GM21717 (cell line): ENCODE data around the gene TSC22D3.
"Not testable (repeated sequence)": the region's sequence is repeated elsewhere in the genome, so short reads cannot be mapped to it uniquely, and the experiment has no call there.

Experiments
- ATAC-seq: cut with Tn5 transposase; IDR thresholded peaks from one replicate; pipeline ENCODE4 v1.9.1; 2021; ENCODE audit warnings: mild to moderate bottlenecking, moderate library complexity; ENCODE audit not compliant: unreplicated experiment

The TSC22D3 gene

GRCh38 chrX:107775734-107776511 is at the start of gene TSC22D3:
TSC22D3 (minus strand) TSS chrX:107775787; CDS start chrX:107775419, 368 bp downstream.
- ATAC-seq, result peak; percentile 76

GRCh38 chrX:107823456-107823855 is 47.9 kb upstream of the TSC22D3 start:
- no peak for ATAC-seq

- no peak for ATAC-seq
Observed at GRCh38 chrX:107823042-107823441, 47.5 kb upstream of the TSC22D3 start.

- ATAC-seq, result no peak
Observed at GRCh38 chrX:107818900-107819521, 43.4 kb upstream of the TSC22D3 start.

GRCh38 chrX:107810053-107810452 is 34.5 kb upstream of the TSC22D3 start:
- not testable (repeated sequence) for ATAC-seq

- no peak for ATAC-seq
Observed at GRCh38 chrX:107805179-107805578, 29.6 kb upstream of the TSC22D3 start.

GRCh38 chrX:107804427-107804826 is 28.8 kb upstream of the TSC22D3 start:
- no peak for ATAC-seq

- ATAC-seq, result no peak
Observed at GRCh38 chrX:107787827-107788226, 12.2 kb upstream of the TSC22D3 start.

GRCh38 chrX:107780525-107780924 is 4.9 kb upstream of the TSC22D3 start:
- ATAC-seq, result no peak

- no peak for ATAC-seq
Observed at GRCh38 chrX:107777536-107777832, 1.9 kb upstream of the TSC22D3 start, which contains the start of gene NCBP2L. NCBP2L (plus strand) TSS chrX:107777733; CDS start chrX:107794221, 16,488 bp downstream.

GRCh38 chrX:107776649-107777535 is 1.3 kb upstream of the TSC22D3 start:
- ATAC-seq, result peak; percentile 81

GRCh38 chrX:107775000-107775733 is 420 bp downstream of the TSC22D3 start:
- ATAC-seq, result peak; percentile 14

GRCh38 chrX:107773906-107774435 is 1.6 kb downstream of the TSC22D3 start:
- no peak for ATAC-seq

GRCh38 chrX:107773206-107773605 is 2.4 kb downstream of the TSC22D3 start:
- ATAC-seq, result no peak

GRCh38 chrX:107769581-107770317 is 5.8 kb downstream of the TSC22D3 start:
- no peak for ATAC-seq

- ATAC-seq, result no peak
Observed at GRCh38 chrX:107768051-107768450, 7.5 kb downstream of the TSC22D3 start.

GRCh38 chrX:107766470-107767150 is 9.0 kb downstream of the TSC22D3 start:
- ATAC-seq, result peak; percentile 72

GRCh38 chrX:107764845-107765608 is 10.6 kb downstream of the TSC22D3 start:
- no peak for ATAC-seq
